ENCODE results near the gene SDK1. TPM values are rescaled to one million over a fixed set of nuclear protein-coding genes. Genes with fewer than 3 reads are reported as not detected.

The SDK1 gene
- total and polyA plus RNA-seq, 10 of the 15 experiments (the other 5 are each of a cell fraction or from before 2014, with no cell fraction given), result 0.14 to 0.33 TPM; not detected in 8

GRCh38 chr7:4133491-4134044, 832.5 kb downstream of the SDK1 start:
- DNase-seq (ENCODE audit: low read depth, low spot score) (no peak), FAIRE-seq (no peak), ATAC-seq (no peak)
- no peak overlapping the region for H3K4me2 ChIP-seq (ENCODE audit: control insufficient read depth, insufficient read depth)
- ChIA-PET POLR2A (no interaction called here), CTCF (no interaction called here), SMC1A (ENCODE audit: uncharacterized antibody, unreplicated experiment) (no interaction called here), RAD21 (ENCODE audit: unreplicated experiment) (no interaction called here)
- no peak overlapping the region for H3K4me3 ChIP-seq
- H2AFZ ChIP-seq (ENCODE audit: control insufficient read depth, low read depth, low read length), result no peak overlapping the region
- no peak for TF ChIP-seq ZNF24 (IDR thresholded peaks at IDR 0.05)
- TF ChIP-seq ZBTB40 (IDR thresholded peaks at IDR 0.05; ENCODE audit: borderline replicate concordance), result no peak
- no peak for TF ChIP-seq BRCA1 (IDR thresholded peaks at IDR 0.05; ENCODE audit: low read depth, low read length)
- no peak for TF ChIP-seq CBFB (IDR thresholded peaks at IDR 0.05; ENCODE audit: low read depth)
- TF ChIP-seq, protein P1, sequence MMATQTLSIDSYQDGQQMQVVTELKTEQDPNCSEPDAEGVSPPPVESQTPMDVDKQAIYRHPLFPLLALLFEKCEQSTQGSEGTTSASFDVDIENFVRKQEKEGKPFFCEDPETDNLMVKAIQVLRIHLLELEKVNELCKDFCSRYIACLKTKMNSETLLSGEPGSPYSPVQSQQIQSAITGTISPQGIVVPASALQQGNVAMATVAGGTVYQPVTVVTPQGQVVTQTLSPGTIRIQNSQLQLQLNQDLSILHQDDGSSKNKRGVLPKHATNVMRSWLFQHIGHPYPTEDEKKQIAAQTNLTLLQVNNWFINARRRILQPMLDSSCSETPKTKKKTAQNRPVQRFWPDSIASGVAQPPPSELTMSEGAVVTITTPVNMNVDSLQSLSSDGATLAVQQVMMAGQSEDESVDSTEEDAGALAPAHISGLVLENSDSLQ (IDR thresholded peaks at IDR 0.05), result no peak
- TF ChIP-seq NR2C1 (IDR thresholded peaks at IDR 0.05), result no peak
- no peak for TF ChIP-seq HCFC1 (IDR thresholded peaks at IDR 0.05; ENCODE audit: low read length)
- no peak for TF ChIP-seq EGR1 (IDR thresholded peaks at IDR 0.05; ENCODE audit: borderline replicate concordance in 1 of 2, low read depth in 2 of 2, low read length in 2 of 2)
- TF ChIP-seq, protein P2, sequence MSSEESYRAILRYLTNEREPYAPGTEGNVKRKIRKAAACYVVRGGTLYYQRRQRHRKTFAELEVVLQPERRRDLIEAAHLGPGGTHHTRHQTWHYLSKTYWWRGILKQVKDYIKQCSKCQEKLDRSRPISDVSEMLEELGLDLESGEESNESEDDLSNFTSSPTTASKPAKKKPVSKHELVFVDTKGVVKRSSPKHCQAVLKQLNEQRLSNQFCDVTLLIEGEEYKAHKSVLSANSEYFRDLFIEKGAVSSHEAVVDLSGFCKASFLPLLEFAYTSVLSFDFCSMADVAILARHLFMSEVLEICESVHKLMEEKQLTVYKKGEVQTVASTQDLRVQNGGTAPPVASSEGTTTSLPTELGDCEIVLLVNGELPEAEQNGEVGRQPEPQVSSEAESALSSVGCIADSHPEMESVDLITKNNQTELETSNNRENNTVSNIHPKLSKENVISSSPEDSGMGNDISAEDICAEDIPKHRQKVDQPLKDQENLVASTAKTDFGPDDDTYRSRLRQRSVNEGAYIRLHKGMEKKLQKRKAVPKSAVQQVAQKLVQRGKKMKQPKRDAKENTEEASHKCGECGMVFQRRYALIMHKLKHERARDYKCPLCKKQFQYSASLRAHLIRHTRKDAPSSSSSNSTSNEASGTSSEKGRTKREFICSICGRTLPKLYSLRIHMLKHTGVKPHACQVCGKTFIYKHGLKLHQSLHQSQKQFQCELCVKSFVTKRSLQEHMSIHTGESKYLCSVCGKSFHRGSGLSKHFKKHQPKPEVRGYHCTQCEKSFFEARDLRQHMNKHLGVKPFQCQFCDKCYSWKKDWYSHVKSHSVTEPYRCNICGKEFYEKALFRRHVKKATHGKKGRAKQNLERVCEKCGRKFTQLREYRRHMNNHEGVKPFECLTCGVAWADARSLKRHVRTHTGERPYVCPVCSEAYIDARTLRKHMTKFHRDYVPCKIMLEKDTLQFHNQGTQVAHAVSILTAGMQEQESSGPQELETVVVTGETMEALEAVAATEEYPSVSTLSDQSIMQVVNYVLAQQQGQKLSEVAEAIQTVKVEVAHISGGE (CRISPR knock-in tag; IDR thresholded peaks at IDR 0.05), result no peak
- no peak for TF ChIP-seq CEBPB (IDR thresholded peaks at IDR 0.05; ENCODE audit: borderline replicate concordance in 1 of 2, low read depth in 2 of 2, low read length in 2 of 2)
- H4K20me1 ChIP-seq (ENCODE audit: control insufficient read depth, insufficient read depth), result no peaks in the 10 kb centered on the region
- 48% methylated on average over 8 of the region's 8 CpGs for WGBS (ENCODE audit: insufficient coverage, insufficient replicate concordance, low lambda C conversion rate, missing lambda C conversion rate)
- no peaks in the 10 kb centered on the region for H3K27me3 ChIP-seq (replicated peaks in 1 of 2; ENCODE audit: control insufficient read depth in 2 of 2, insufficient read depth in 2 of 2, low read length in 1 of 2)
- H3K27ac ChIP-seq (ENCODE audit: control insufficient read depth, insufficient read depth), result no peak overlapping the region
- H3K9ac ChIP-seq (ENCODE audit: control insufficient read depth, insufficient read depth, low read length), result no peak overlapping the region
- no peaks in the 10 kb centered on the region for H3K36me3 ChIP-seq (ENCODE audit: control insufficient read depth in 2 of 2, insufficient read depth in 2 of 2, low read length in 1 of 2)
- intact Hi-C loops (cut with micrococcal nuclease; ENCODE audit: unreplicated experiment) (no loop called here), in situ Hi-C loops (cut with MboI) (no loop called here)
- H3K9me3 ChIP-seq (replicated peaks; ENCODE audit: control insufficient read depth, insufficient read depth, low read length), result no peaks in the 10 kb centered on the region; the same call in 2 of the 3 replicates
- H3K79me2 ChIP-seq (ENCODE audit: control insufficient read depth, insufficient read depth, low read length), result no peaks in the 10 kb centered on the region
- H3K4me1 ChIP-seq (ENCODE audit: control insufficient read depth, insufficient read depth, low read length), result no peaks in the 10 kb centered on the region
- no TSS peak for BruUV-seq (replicated peaks)

Data from GM12878 (cell line).